Mesenchymal stem cell (in vitro differentiated cells and primary cell): ENCODE data around the gene CEP112.

ENCODE experiments used
- DNase-seq: peaks from one replicate; pipeline ENCODE4 v3.0.0-alpha.2; 2013
- H2AFZ ChIP-seq: one replicate; pipeline ENCODE4 v1.6.1; 2013; ENCODE audit warnings: low read depth, mild to moderate bottlenecking, control low read depth, inconsistent platforms, low read length, moderate library complexity
- H2AK5ac ChIP-seq: 2 replicates; pipeline ENCODE4 v1.6.1; 2013; ENCODE audit warnings: low read length, moderate library complexity, mild to moderate bottlenecking, inconsistent platforms; ENCODE audit not compliant: severe bottlenecking
- H2BK120ac ChIP-seq: one replicate; pipeline ENCODE4 v1.6.1; 2013; ENCODE audit warnings: low read depth, mild to moderate bottlenecking, inconsistent platforms, low read length, moderate library complexity
- H2BK12ac ChIP-seq, 2 experiments: one replicate each; pipeline ENCODE4 v1.6.1; 2013; ENCODE audit warnings: inconsistent platforms in 2 of 2, low read length in 2 of 2, mild to moderate bottlenecking in 2 of 2, moderate library complexity in 2 of 2, control low read depth in 1 of 2
- H2BK15ac ChIP-seq: one replicate; pipeline ENCODE4 v1.6.1; 2013; ENCODE audit warnings: mild to moderate bottlenecking, low read depth, inconsistent platforms; ENCODE audit not compliant: poor library complexity, severe bottlenecking
- H2BK5ac ChIP-seq: 2 replicates; pipeline ENCODE4 v1.6.1; 2013; ENCODE audit warnings: low read depth, mild to moderate bottlenecking, low read length, control low read depth, inconsistent platforms; ENCODE audit not compliant: poor library complexity, severe bottlenecking
- H3K14ac ChIP-seq, 2 experiments: one replicate each; pipeline ENCODE4 v1.6.1; 2013; ENCODE audit warnings: inconsistent platforms in 2 of 2, low read length in 2 of 2, control low read depth in 1 of 2, mild to moderate bottlenecking in 1 of 2, moderate library complexity in 1 of 2
- H3K18ac ChIP-seq, 2 experiments: one replicate each; pipeline ENCODE4 v1.6.1; 2013; ENCODE audit warnings: inconsistent platforms in 2 of 2, low read length in 2 of 2, control low read depth in 1 of 2, low read depth in 1 of 2, mild to moderate bottlenecking in 1 of 2
- H3K23ac ChIP-seq, 2 experiments: one replicate each; pipeline ENCODE4 v1.6.1; 2013; ENCODE audit warnings: inconsistent platforms in 2 of 2, low read length in 2 of 2, mild to moderate bottlenecking in 2 of 2, moderate library complexity in 2 of 2, control low read depth in 1 of 2
- H3K27ac ChIP-seq: 2 replicates; pipeline ENCODE4 v1.5.1; 2013; ENCODE audit warnings: mild to moderate bottlenecking, moderate library complexity, low read length, control low read depth, inconsistent platforms; ENCODE audit not compliant: poor library complexity, severe bottlenecking
- H3K27me3 ChIP-seq, 2 experiments: 2 replicates each; pipeline versions ENCODE4 v1.6.1 to v1.7.0; 2013; ENCODE audit warnings: low read length in 2 of 2, mild to moderate bottlenecking in 2 of 2, moderate library complexity in 2 of 2, control low read depth in 1 of 2, inconsistent platforms in 1 of 2; ENCODE audit not compliant: control insufficient read depth in 1 of 2, insufficient read depth in 1 of 2
- H3K36me3 ChIP-seq, 2 experiments: 2 replicates each; pipeline versions ENCODE4 v1.6.1 to v1.7.0; 2013; ENCODE audit warnings: low read length in 2 of 2, control low read depth in 1 of 2, inconsistent platforms in 1 of 2, low read depth in 1 of 2, mild to moderate bottlenecking in 1 of 2; ENCODE audit not compliant: insufficient read depth in 2 of 2, control insufficient read depth in 1 of 2
- H3K4ac ChIP-seq, 2 experiments: one replicate each; pipeline ENCODE4 v1.6.1; 2013; ENCODE audit warnings: inconsistent platforms in 2 of 2, low read length in 2 of 2, mild to moderate bottlenecking in 2 of 2, moderate library complexity in 2 of 2, control low read depth in 1 of 2, low read depth in 1 of 2
- H3K4me1 ChIP-seq: 2 replicates; pipeline ENCODE4 v1.6.1; 2013; ENCODE audit warnings: low read depth, low read length, control low read depth; ENCODE audit not compliant: control insufficient read depth, insufficient read depth
- H3K4me2 ChIP-seq: 2 replicates; pipeline ENCODE4 v1.6.1; 2013; ENCODE audit warnings: low read length, mild to moderate bottlenecking, inconsistent platforms; ENCODE audit not compliant: poor library complexity, severe bottlenecking
- H3K4me3 ChIP-seq, 2 experiments: 2 replicates each; pipeline versions ENCODE4 v1.5.1 to v1.7.0; 2013; ENCODE audit warnings: low read length in 2 of 2, mild to moderate bottlenecking in 2 of 2, control low read depth in 1 of 2, low read depth in 1 of 2; ENCODE audit not compliant: insufficient read depth in 1 of 2
- H3K79me1 ChIP-seq: replicated peaks from 2 replicates; pipeline ENCODE4 v1.6.1; 2013; ENCODE audit warnings: mild to moderate bottlenecking, control low read depth, low read length, inconsistent platforms; ENCODE audit not compliant: poor library complexity, severe bottlenecking
- H3K9ac ChIP-seq: 2 replicates; pipeline ENCODE4 v1.7.0; 2013; ENCODE audit warnings: mild to moderate bottlenecking, low read length, moderate library complexity
- H3K9me3 ChIP-seq: 2 replicates; pipeline ENCODE4 v1.7.0; 2013; ENCODE audit warnings: mild to moderate bottlenecking, low read length; ENCODE audit not compliant: control insufficient read depth
- H4K8ac ChIP-seq: one replicate; pipeline ENCODE4 v1.6.1; 2013; ENCODE audit warnings: inconsistent platforms, mild to moderate bottlenecking, low read length, moderate library complexity
- H4K91ac ChIP-seq: one replicate; pipeline ENCODE4 v1.6.1; 2013; ENCODE audit warnings: mild to moderate bottlenecking, low read length, inconsistent platforms
- WGBS: methylation state at CpG from one replicate; pipeline ENCODE4 v1.1.7; 2013; ENCODE audit warnings: mixed read lengths; 5-methylcytosine and 5-hydroxymethylcytosine counted together

CEP112 gene

DNA sequence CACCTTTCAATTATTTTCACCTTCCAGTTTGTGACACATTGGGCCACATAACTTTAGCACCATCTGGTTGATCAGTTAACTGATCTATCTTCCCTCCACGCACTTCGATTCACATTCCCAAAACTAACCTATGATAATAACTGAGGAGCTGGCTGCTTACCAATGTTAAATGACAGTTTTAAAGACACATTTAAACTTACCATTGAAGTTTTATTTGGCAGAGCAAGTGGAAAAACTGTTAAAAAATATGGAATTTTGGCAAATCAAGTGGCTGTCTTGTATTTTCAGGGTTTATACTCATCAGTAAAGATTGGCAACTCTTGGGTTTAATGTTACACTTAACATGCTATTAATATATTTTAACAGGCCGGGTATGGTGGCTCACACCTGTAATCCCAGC, 42.7 kb upstream of the CEP112 start:
- Histone ChIP-seq H3K79me1 (no peaks in the 10 kb centered on the region), H2BK12ac (no peak overlapping the region), H3K36me3 (no peaks in the 10 kb centered on the region), H2AFZ (no peak overlapping the region), H4K8ac (no peak overlapping the region), H3K4me1 (no peaks in the 10 kb centered on the region), H3K4me3 (no peak overlapping the region), H4K91ac (no peak overlapping the region), H3K4ac (no peak overlapping the region), H3K18ac (no peak overlapping the region), H2BK120ac (no peak overlapping the region), H3K9me3 (no peaks in the 10 kb centered on the region), H3K14ac (no peak overlapping the region), H3K27me3 (no peaks in the 10 kb centered on the region), H3K27ac (no peak overlapping the region), H3K4me2 (no peak overlapping the region), H2AK5ac (no peak overlapping the region), H2BK5ac (no peak overlapping the region), H3K9ac (no peak overlapping the region), H2BK15ac (no peak overlapping the region), H3K23ac (no peak overlapping the region)
- no peak for DNase-seq
- WGBS, result 67% methylated on average over 1 of the region's 3 CpGs

DNA sequence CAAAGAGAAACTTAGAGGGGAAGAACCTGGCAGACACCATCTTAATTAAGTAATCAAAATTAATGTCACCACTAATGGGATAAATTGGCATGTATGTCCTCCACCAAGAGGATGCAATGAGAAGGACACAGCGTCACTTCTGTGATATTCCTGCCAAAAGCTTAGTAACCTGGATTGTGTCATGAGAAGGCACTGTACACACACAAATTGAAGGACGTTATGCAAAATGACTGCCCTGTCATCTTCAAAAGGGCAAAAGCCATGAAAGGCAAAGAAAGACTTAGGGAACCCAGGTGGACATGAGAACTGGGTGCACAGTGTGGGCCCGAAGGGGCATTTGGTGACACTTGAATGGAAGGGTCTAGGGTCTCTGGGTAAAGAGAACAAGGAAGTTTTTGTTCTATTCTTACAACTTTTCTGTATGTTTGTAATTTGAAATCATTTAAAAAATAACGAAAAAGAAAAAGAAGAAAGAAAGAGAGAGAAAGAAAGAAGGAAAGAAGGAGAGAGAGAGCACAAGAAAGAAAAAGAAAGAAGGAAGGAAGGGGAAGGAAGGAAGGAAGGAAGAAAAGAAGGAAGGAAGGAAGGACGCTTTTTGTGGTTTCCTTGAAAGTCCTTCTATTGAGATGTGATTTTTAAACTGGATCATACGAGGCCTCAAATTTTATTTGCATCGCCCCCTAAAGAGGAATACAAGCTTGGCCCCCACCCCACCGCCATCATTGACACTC, 41.3 kb upstream of the CEP112 start:
- H3K18ac ChIP-seq, result no peak overlapping the region
- no peak overlapping the region for H3K9ac ChIP-seq
- H4K91ac ChIP-seq, result no peak overlapping the region
- H2BK5ac ChIP-seq, result no peak overlapping the region
- no peak overlapping the region for H2BK15ac ChIP-seq
- H3K36me3 ChIP-seq, result no peaks in the 10 kb centered on the region
- H3K9me3 ChIP-seq, result no peaks in the 10 kb centered on the region
- H4K8ac ChIP-seq, result no peak overlapping the region
- H3K79me1 ChIP-seq, result no peaks in the 10 kb centered on the region
- H3K23ac ChIP-seq, result no peak overlapping the region
- no peak overlapping the region for H3K4me2 ChIP-seq
- no peak overlapping the region for H3K14ac ChIP-seq
- H3K4me1 ChIP-seq, result peaks cover 2% of the 10 kb centered on the region
- H2BK12ac ChIP-seq, result no peak overlapping the region
- H3K27ac ChIP-seq, result no peak overlapping the region
- no peak overlapping the region for H2AK5ac ChIP-seq
- H3K27me3 ChIP-seq, result no peaks in the 10 kb centered on the region
- no peak overlapping the region for H2BK120ac ChIP-seq
- H2AFZ ChIP-seq, result no peak overlapping the region
- H3K4ac ChIP-seq, result no peak overlapping the region
- DNase-seq, result no peak
- WGBS, result 94% methylated on average over 5 of the region's 8 CpGs
- no peak overlapping the region for H3K4me3 ChIP-seq

DNA sequence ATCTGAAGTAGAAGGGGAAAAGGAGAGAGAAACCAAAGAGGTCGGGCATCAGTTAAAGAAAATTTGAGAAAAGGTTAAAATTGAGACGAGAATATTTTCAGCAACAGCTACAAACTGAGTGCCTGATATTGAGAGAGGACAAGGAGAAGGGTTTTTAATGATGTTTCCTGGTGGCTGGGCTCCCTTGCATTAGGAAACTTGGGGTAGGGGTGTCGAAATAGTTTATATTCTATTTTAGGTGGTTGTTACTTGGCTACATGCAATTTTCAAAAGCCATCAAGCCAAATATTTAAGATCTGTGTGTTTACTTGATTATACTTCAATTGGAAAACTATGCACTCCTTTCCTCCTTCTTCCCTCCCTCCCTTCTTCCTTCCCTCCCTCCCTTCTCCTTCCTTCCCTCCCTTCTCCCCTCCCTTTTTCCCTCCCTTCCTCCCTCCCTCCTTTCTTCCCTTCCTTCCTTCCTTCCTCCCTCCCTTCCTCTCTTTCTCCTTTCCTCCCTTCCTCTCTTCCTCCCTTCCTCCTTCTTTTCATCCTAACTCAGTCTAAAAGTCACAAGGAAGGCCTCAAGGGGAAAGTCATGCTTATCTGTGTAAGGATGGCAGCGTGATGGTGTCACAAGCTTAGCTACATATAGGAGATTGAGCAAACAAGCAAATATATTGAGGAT, 39.1 kb upstream of the CEP112 start:
- Histone ChIP-seq H3K23ac (no peak overlapping the region), H2BK120ac (no peak overlapping the region), H3K27ac (no peak overlapping the region), H2BK12ac (no peak overlapping the region), H2AK5ac (no peak overlapping the region), H2AFZ (no peak overlapping the region), H3K4me2 (no peak overlapping the region), H3K27me3 (no peaks in the 10 kb centered on the region), H3K9ac (no peak overlapping the region), H3K4ac (no peak overlapping the region), H3K4me3 (no peak overlapping the region), H3K79me1 (no peaks in the 10 kb centered on the region), H4K8ac (no peak overlapping the region), H3K18ac (no peak overlapping the region), H3K14ac (no peak overlapping the region), H3K4me1 (peaks cover 2% of the 10 kb centered on the region), H2BK15ac (no peak overlapping the region), H3K36me3 (no peaks in the 10 kb centered on the region), H3K9me3 (no peaks in the 10 kb centered on the region), H4K91ac (no peak overlapping the region), H2BK5ac (no peak overlapping the region)
- 76% methylated on average over 4 of the region's 4 CpGs for WGBS
- no peak for DNase-seq

DNA sequence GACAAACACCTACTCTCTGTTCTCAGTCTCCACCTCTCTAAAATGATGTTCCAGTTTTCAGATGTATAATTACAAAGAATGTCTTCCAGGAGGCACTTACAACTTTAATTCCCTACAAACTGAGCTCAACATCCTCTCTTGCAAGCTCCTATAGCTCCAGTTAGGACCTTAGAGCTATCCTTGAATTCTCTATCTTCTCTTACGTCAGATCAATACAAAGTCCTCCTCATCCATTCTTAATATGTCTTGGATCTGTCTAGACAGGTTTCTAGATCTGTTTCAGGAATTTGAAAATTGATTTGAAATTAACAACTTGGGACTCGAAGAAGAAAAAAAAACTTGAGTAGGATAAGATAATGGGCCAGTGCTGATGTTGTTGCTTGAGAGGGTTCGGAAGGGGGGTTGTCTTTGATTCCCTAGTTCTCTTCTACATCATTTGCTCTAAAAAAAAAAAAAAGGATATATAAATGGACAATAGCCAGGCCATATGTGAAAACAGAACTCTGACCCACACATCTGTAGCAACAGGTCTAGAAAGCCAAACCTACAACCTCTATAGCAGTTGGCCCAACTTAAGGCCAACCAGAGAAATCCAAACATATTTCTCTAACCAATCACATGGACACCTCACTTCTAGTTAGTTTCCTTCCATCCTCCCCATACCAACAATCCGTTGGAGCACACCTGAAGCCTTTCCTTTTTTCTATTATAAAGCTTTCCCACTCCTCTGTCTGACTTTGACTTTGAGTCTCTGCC, 38.0 kb upstream of the CEP112 start:
- WGBS, result 71% methylated on average over 2 of the region's 4 CpGs
- H3K4me3 ChIP-seq, result no peak overlapping the region
- H2BK120ac ChIP-seq, result no peak overlapping the region
- no peaks in the 10 kb centered on the region for H3K27me3 ChIP-seq
- H3K18ac ChIP-seq, result no peak overlapping the region
- H4K91ac ChIP-seq, result no peak overlapping the region
- peaks cover 2% of the 10 kb centered on the region for H3K4me1 ChIP-seq
- H3K9ac ChIP-seq, result no peak overlapping the region
- H3K23ac ChIP-seq, result no peak overlapping the region
- DNase-seq, result no peak
- H3K36me3 ChIP-seq, result no peaks in the 10 kb centered on the region
- H3K4me2 ChIP-seq, result no peak overlapping the region
- H3K79me1 ChIP-seq, result no peaks in the 10 kb centered on the region
- H2BK15ac ChIP-seq, result no peak overlapping the region
- H2BK5ac ChIP-seq, result no peak overlapping the region
- no peak overlapping the region for H2BK12ac ChIP-seq
- H3K4ac ChIP-seq, result no peak overlapping the region
- no peak overlapping the region for H3K14ac ChIP-seq
- H2AK5ac ChIP-seq, result no peak overlapping the region
- H2AFZ ChIP-seq, result no peak overlapping the region
- no peak overlapping the region for H4K8ac ChIP-seq
- H3K9me3 ChIP-seq, result no peaks in the 10 kb centered on the region
- no peak overlapping the region for H3K27ac ChIP-seq
